AG04450 (cell line): ENCODE results near the gene SGMS2. TPM values are rescaled to one million over a fixed set of nuclear protein-coding genes. Genes with fewer than 3 reads are reported as not detected.
"Not testable (repeated sequence)": the region's sequence is repeated elsewhere in the genome, so short reads cannot be mapped to it uniquely, and the experiment has no call there.

Source experiments
- CTCF ChIA-PET: fragments of 300-600, 350-600 bp; formaldehyde crosslinking; extraction: SDS; loops from one replicate; lab custom pipeline; 2022; ENCODE audit warnings: antibody characterized with exemption, inconsistent platforms; lab: Charles Lee
- POLR2A ChIA-PET: fragments of 350-600 bp; formaldehyde crosslinking; extraction: SDS; loops from one replicate; lab custom pipeline; 2021; ENCODE audit warnings: antibody characterized with exemption, inconsistent platforms; lab: Yijun Ruan, JAX
- DNase-seq: peaks from one replicate; pipeline ENCODE4 v3.0.0-alpha.2; 2011; ENCODE audit warnings: low read depth, low spot score
- H3K27ac ChIP-seq: one replicate; pipeline ENCODE4 v1.5.1; 2012; ENCODE audit warnings: low read depth, low read length, control low read depth
- H3K27me3 ChIP-seq: one replicate; pipeline ENCODE4 v1.6.0; 2012; ENCODE audit warnings: low read length; ENCODE audit not compliant: control insufficient read depth, insufficient read depth
- H3K4me3 ChIP-seq: 2 replicates; pipeline ENCODE4 v1.5.1; 2011; ENCODE audit warnings: mild to moderate bottlenecking, low read depth, low read length, control low read depth
- H3K9me3 ChIP-seq: 2 replicates; pipeline ENCODE4 v1.5.1; 2012; ENCODE audit warnings: low read length; ENCODE audit not compliant: control insufficient read depth, insufficient read depth
- polyA plus RNA-seq: library from polyadenylated mRNA; depleted of rRNA; stranded (reverse); fragments of >200 nt; gene quantifications from 2 replicates; pipeline ENCODE4 v1.2.3, GENCODE V29; 2011
- TF ChIP-seq, protein P1 (sequence below): IDR thresholded peaks from 2 replicates; pipeline ENCODE4 v1.5.1; 2011; ENCODE audit warnings: low read depth, low read length, control low read depth, inconsistent platforms

Gene SGMS2
- polyA plus RNA-seq, 1 experiment, result 13.3 TPM

GRCh38 chr4:107922486-107923473 is 98.0 kb downstream of the SGMS2 start:
- no peak for DNase-seq
- TF ChIP-seq, protein P1, sequence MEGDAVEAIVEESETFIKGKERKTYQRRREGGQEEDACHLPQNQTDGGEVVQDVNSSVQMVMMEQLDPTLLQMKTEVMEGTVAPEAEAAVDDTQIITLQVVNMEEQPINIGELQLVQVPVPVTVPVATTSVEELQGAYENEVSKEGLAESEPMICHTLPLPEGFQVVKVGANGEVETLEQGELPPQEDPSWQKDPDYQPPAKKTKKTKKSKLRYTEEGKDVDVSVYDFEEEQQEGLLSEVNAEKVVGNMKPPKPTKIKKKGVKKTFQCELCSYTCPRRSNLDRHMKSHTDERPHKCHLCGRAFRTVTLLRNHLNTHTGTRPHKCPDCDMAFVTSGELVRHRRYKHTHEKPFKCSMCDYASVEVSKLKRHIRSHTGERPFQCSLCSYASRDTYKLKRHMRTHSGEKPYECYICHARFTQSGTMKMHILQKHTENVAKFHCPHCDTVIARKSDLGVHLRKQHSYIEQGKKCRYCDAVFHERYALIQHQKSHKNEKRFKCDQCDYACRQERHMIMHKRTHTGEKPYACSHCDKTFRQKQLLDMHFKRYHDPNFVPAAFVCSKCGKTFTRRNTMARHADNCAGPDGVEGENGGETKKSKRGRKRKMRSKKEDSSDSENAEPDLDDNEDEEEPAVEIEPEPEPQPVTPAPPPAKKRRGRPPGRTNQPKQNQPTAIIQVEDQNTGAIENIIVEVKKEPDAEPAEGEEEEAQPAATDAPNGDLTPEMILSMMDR, result no peak
- Histone ChIP-seq H3K27ac (no peak overlapping the region), H3K4me3 (no peak overlapping the region), H3K9me3 (peaks cover 3% of the 10 kb centered on the region; the same call in 1 of the 2 replicates), H3K27me3 (no peaks in the 10 kb centered on the region)
- CTCF ChIA-PET, result interaction anchor here (0.9 to 2.4 kb wide), 3 partner anchors 10 to 21 kb away, joined by 3 to 10 read pairs (median 3); no protein-coding TSS in a partner anchor
- POLR2A ChIA-PET, result no interaction called here

- H3K27ac ChIP-seq, H3K9me3 ChIP-seq, H3K27me3 ChIP-seq, POLR2A ChIA-PET, DNase-seq, H3K4me3 ChIP-seq: not testable (repeated sequence)
- CTCF ChIA-PET, result interaction anchor here (1.5 kb wide), 1 partner anchor 168 kb away, joined by 3 read pairs; no protein-coding TSS in a partner anchor
Observed at GRCh38 chr4:107925713-107926112, 101.0 kb downstream of the SGMS2 start.

DNA sequence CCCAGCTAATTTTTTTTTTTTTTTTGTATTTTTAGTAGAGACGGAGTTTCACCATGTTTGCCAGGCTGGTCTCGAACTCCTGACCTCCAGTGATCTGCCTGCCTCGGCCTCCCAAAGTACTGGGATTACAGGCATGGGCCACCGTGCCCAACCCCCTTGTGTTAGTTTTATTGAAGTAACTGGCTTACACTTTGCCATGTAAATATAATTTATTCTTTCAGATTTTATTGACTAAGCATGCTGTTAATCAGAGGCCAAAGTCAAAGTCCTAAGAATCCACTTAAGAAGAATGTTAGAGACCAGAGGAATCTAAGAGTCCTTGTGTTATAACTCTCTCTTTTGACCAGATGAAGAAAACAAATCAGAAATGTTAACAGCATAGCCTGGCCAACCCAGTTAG is 102.1 kb downstream of the SGMS2 start:
- H3K4me3 ChIP-seq, DNase-seq, H3K27ac ChIP-seq, H3K27me3 ChIP-seq, POLR2A ChIA-PET, H3K9me3 ChIP-seq: not testable (repeated sequence)
- CTCF ChIA-PET, result interaction anchor here (0.6 to 2.0 kb wide), 3 partner anchors 14 to 952 kb away, joined by 3 to 6 read pairs (median 3); no protein-coding TSS in a partner anchor

GRCh38 chr4:107930821-107931774 is 106.4 kb downstream of the SGMS2 start, which contains the start of gene CYP2U1:
TSS of gene CYP2U1 (plus strand) at chr4:107931549. CDS start at chr4:107931644, 95 bp downstream.
- ChIA-PET CTCF (interaction anchor here (0.8 to 2.3 kb wide), 4 partner anchors 18 to 173 kb away, joined by 3 to 9 read pairs (median 3); no protein-coding TSS in a partner anchor), POLR2A (interaction anchor here (0.7 kb wide), 1 partner anchor 22 kb away, joined by 3 read pairs; no protein-coding TSS in a partner anchor)
- peak within 1 kb of the TSS; percentile 40 for H3K27ac ChIP-seq
- peak; percentile 16 for DNase-seq
- no peaks in the 10 kb centered on the region for H3K9me3 ChIP-seq
- TF ChIP-seq, protein P1, result no peak
- H3K27me3 ChIP-seq, result no peaks in the 10 kb centered on the region
- H3K4me3 ChIP-seq, result peak within 1 kb of the TSS; percentile 77

GRCh38 chr4:107931775-107932321 is 107.1 kb downstream of the SGMS2 start:
- DNase-seq, result no peak
- Histone ChIP-seq H3K27me3 (no peaks in the 10 kb centered on the region), H3K4me3 (peak overlapping the region; percentile 77), H3K27ac (no peak overlapping the region), H3K9me3 (no peaks in the 10 kb centered on the region)
- TF ChIP-seq, protein P1, result no peak
- POLR2A ChIA-PET, result interaction anchor here (0.7 kb wide), 1 partner anchor 21 kb away, joined by 3 read pairs; no protein-coding TSS in a partner anchor
- CTCF ChIA-PET, result interaction anchor here (0.8 to 1.5 kb wide), 2 partner anchors 19 to 20 kb away, joined by 3 read pairs; no protein-coding TSS in a partner anchor
